GM23338 (cell line): ENCODE data around the gene CRKL.
"Not testable (repeated sequence)": the region's sequence is repeated elsewhere in the genome, so short reads cannot be mapped to it uniquely, and the experiment has no call there.

ENCODE experiments used
- CREB1 ChIP-seq: fragments of 250-450 bp; sonication (Bioruptor Pico); IDR thresholded peaks from 2 replicates; pipeline ENCODE4 v1.5.0; 2020; ENCODE audit warnings: low read depth, mild to moderate bottlenecking, moderate library complexity
- EZH2 ChIP-seq: fragments of 200-600 bp; sonication (generic); IDR thresholded peaks from one replicate; pipeline ENCODE4 v1.8.0; 2017; ENCODE audit warnings: antibody characterized with exemption, mild to moderate bottlenecking, low read depth; ENCODE audit not compliant: unreplicated experiment
- EZH2phosphoT487 ChIP-seq: fragments of 200-600 bp; sonication (generic); IDR thresholded peaks from one replicate; pipeline ENCODE4 v1.8.1; 2018; ENCODE audit warnings: antibody characterized with exemption; ENCODE audit not compliant: unreplicated experiment
- JUNB ChIP-seq: IDR thresholded peaks from one replicate; pipeline ENCODE4 v1.6.1; 2016; ENCODE audit warnings: antibody characterized with exemption; ENCODE audit not compliant: unreplicated experiment
- POLR2AphosphoS5 ChIP-seq: IDR thresholded peaks from 2 replicates; pipeline ENCODE4 v1.6.1; 2016; ENCODE audit warnings: antibody characterized with exemption, low read depth
- STAT1 ChIP-seq: IDR thresholded peaks from one replicate; pipeline ENCODE4 v1.6.1; 2016; ENCODE audit warnings: antibody characterized with exemption; ENCODE audit not compliant: unreplicated experiment
- ZNF331 ChIP-seq: fragments of 250-450 bp; sonication (Bioruptor Pico); IDR thresholded peaks from 2 replicates; pipeline ENCODE4 v1.5.0; 2020; ENCODE audit warnings: low read depth, mild to moderate bottlenecking, moderate library complexity
- TF ChIP-seq, protein P1 (sequence below), 2 experiments: fragments of 200-600 bp in 1 of 2; sonication (generic) in 1 of 2; conservative IDR thresholded peaks; 2 replicates each; pipeline versions ENCODE4 v1.5.1 to v1.6.1; 2016 to 2017; ENCODE audit warnings: antibody characterized with exemption in 2 of 2, low read depth in 2 of 2, mild to moderate bottlenecking in 2 of 2, moderate library complexity in 1 of 2
- TF ChIP-seq, protein P2 (sequence below): IDR thresholded peaks from 2 replicates; pipeline ENCODE4 v1.6.1; 2016; ENCODE audit warnings: antibody characterized with exemption
- TF ChIP-seq, protein P3 (sequence below): IDR thresholded peaks from one replicate; pipeline ENCODE4 v1.6.1; 2018; ENCODE audit warnings: antibody characterized with exemption; ENCODE audit not compliant: unreplicated experiment

DNA sequence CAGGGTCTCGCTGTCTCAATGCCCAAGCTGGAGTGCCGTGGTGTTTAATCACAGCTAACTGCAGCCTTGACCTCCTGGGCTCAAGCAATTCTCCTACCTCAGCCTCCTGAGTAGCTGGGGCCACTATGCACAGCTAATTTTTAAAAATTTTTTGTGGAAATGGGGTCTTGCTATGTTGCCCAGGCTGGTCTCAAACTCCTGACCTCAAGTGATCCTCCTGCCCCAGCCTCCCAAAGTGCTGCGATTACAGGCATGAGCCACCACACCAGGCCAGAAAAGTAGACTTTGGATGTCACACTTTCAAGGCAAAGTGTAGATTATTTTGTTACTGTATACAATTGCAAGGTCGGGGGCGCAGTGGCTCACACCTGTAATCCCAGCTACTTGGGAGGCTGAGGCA is 8.5 kb upstream of the CRKL start:
- TF ChIP-seq, protein P1, sequence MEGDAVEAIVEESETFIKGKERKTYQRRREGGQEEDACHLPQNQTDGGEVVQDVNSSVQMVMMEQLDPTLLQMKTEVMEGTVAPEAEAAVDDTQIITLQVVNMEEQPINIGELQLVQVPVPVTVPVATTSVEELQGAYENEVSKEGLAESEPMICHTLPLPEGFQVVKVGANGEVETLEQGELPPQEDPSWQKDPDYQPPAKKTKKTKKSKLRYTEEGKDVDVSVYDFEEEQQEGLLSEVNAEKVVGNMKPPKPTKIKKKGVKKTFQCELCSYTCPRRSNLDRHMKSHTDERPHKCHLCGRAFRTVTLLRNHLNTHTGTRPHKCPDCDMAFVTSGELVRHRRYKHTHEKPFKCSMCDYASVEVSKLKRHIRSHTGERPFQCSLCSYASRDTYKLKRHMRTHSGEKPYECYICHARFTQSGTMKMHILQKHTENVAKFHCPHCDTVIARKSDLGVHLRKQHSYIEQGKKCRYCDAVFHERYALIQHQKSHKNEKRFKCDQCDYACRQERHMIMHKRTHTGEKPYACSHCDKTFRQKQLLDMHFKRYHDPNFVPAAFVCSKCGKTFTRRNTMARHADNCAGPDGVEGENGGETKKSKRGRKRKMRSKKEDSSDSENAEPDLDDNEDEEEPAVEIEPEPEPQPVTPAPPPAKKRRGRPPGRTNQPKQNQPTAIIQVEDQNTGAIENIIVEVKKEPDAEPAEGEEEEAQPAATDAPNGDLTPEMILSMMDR (conservative IDR thresholded peaks at IDR 0.05; ENCODE audit: low read depth in 2 of 2): not testable (repeated sequence)
- not testable (repeated sequence) for TF ChIP-seq EZH2; POLR2AphosphoS5; ZNF331 (CRISPR knock-in tag); EZH2phosphoT487; STAT1; CREB1 (CRISPR knock-in tag); JUNB
- TF ChIP-seq, protein P2, sequence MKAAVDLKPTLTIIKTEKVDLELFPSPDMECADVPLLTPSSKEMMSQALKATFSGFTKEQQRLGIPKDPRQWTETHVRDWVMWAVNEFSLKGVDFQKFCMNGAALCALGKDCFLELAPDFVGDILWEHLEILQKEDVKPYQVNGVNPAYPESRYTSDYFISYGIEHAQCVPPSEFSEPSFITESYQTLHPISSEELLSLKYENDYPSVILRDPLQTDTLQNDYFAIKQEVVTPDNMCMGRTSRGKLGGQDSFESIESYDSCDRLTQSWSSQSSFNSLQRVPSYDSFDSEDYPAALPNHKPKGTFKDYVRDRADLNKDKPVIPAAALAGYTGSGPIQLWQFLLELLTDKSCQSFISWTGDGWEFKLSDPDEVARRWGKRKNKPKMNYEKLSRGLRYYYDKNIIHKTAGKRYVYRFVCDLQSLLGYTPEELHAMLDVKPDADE: not testable (repeated sequence)
- TF ChIP-seq, protein P3, sequence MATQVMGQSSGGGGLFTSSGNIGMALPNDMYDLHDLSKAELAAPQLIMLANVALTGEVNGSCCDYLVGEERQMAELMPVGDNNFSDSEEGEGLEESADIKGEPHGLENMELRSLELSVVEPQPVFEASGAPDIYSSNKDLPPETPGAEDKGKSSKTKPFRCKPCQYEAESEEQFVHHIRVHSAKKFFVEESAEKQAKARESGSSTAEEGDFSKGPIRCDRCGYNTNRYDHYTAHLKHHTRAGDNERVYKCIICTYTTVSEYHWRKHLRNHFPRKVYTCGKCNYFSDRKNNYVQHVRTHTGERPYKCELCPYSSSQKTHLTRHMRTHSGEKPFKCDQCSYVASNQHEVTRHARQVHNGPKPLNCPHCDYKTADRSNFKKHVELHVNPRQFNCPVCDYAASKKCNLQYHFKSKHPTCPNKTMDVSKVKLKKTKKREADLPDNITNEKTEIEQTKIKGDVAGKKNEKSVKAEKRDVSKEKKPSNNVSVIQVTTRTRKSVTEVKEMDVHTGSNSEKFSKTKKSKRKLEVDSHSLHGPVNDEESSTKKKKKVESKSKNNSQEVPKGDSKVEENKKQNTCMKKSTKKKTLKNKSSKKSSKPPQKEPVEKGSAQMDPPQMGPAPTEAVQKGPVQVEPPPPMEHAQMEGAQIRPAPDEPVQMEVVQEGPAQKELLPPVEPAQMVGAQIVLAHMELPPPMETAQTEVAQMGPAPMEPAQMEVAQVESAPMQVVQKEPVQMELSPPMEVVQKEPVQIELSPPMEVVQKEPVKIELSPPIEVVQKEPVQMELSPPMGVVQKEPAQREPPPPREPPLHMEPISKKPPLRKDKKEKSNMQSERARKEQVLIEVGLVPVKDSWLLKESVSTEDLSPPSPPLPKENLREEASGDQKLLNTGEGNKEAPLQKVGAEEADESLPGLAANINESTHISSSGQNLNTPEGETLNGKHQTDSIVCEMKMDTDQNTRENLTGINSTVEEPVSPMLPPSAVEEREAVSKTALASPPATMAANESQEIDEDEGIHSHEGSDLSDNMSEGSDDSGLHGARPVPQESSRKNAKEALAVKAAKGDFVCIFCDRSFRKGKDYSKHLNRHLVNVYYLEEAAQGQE: not testable (repeated sequence)
